GM18508 (cell line): ENCODE measurements around the gene RAD51B.
"Not testable (repeated sequence)": the region's sequence is repeated elsewhere in the genome, so short reads cannot be mapped to it uniquely, and the experiment has no call there.

Experiments used
- ATAC-seq: cut with Tn5 transposase; IDR thresholded peaks from one replicate; pipeline ENCODE4 v1.9.1; 2021; ENCODE audit warnings: moderate number of reproducible peaks; ENCODE audit not compliant: insufficient read depth, unreplicated experiment

Gene RAD51B

DNA sequence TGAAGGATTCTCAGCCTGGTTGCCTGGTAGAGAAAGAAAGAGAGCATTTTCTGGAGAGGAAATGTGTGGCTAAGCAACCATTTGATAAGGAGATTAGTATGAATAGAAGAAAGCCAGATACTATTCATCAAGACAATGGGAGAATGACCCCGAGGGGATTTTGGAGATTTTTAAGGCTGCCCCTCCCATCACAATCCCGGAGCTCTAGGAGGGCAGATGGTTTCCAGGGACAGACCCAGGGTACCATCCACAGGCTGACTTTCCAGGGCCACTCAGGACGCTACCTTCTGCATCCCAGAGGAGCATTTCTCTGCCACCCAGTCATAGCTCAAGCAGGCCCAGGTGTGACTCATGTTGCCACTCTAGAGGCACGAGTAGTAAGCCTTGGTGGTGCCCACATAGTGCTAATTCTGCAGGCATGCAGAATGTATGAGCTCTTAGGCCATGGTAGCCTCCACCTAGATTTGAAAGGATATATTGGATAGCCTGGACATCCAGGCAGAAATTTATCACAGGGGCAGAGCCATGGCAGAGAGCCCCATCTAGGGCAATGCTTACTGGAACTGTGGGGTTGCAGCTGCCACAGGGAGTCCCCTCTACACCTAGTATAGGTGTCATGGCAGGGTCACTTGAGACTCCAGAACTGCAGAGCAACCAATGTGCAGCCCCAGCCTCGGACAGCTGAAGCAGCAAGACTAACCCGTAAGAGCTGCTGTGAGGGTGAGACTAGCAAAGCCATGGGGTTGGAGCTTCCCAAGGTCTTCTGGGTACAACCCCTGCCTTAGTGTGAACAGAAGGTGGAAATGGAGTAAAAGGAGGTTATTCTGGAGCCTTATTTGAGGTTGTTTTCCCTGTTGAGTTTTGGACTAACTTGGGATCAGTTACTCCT, 607.3 kb downstream of the RAD51B start:
- no peak for ATAC-seq

- ATAC-seq: no peak
These were observed 607.9 kb downstream of the RAD51B start for GRCh38 chr14:68427550-68427890.

- not testable (repeated sequence) for ATAC-seq
These were observed 609.3 kb downstream of the RAD51B start for GRCh38 chr14:68428900-68429299.

DNA sequence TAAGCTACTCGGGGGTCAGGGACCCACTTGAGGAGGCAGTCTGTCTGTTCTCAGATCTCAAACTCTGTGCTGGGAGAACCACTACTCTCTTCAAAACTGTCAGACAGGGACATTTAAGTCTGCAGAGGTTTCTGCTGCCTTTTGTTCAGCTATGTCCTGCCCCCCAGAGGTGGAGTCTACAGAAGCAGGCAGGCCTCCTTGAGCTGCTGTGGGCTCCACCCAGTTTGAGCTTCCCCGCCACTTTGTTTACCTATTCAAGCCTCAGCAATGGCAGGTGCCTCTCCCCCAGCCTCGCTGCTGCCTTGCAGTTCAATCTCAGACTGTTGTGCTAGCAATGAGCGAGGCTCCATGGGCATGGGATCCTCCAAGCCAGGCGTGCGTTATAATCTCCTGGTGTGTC, 614.6 kb downstream of the RAD51B start:
- not testable (repeated sequence) for ATAC-seq

GRCh38 chr14:68435631-68436030, 616.1 kb downstream of the RAD51B start:
- ATAC-seq: not testable (repeated sequence)

DNA sequence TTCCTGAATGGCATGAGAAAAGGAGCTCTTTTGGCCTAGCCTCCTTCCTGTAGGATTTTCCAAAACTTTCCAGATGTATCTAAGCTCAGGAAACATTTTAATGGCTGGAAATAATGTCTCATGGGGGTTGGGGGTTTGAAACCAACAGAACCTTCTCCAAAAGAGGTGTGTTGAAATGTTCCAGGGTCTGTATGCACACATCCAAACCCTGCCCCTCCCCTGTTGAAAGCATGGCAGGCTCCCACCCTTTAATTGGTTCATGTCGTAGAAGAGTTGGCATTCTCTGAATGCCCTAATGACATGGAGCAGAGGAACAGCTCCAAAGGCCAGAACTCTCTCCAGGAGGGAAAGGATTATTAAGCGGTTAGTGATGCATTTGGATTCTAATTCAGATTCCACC, 620.1 kb downstream of the RAD51B start:
- ATAC-seq: no peak

- no peak for ATAC-seq
These were observed 621.2 kb downstream of the RAD51B start for GRCh38 chr14:68440820-68441219.

DNA sequence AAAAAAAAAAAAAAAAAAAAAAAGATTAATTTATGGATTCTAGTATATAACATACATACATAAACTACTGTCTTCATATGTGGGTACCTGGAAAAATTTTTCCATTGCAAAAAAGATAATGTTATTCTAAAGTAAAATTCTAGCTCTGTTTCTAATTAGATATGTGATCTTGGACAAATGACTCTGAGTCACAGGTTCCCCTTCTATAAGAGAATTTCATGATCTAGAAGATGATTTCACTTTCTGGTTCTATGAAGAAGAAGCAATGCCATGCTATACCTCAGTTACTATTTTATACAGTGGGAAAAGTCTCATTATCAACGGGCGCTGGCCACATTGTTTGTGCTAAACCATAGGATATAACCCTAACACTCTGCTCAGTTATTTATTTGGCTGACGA, 622.0 kb downstream of the RAD51B start:
- ATAC-seq: no peak

DNA sequence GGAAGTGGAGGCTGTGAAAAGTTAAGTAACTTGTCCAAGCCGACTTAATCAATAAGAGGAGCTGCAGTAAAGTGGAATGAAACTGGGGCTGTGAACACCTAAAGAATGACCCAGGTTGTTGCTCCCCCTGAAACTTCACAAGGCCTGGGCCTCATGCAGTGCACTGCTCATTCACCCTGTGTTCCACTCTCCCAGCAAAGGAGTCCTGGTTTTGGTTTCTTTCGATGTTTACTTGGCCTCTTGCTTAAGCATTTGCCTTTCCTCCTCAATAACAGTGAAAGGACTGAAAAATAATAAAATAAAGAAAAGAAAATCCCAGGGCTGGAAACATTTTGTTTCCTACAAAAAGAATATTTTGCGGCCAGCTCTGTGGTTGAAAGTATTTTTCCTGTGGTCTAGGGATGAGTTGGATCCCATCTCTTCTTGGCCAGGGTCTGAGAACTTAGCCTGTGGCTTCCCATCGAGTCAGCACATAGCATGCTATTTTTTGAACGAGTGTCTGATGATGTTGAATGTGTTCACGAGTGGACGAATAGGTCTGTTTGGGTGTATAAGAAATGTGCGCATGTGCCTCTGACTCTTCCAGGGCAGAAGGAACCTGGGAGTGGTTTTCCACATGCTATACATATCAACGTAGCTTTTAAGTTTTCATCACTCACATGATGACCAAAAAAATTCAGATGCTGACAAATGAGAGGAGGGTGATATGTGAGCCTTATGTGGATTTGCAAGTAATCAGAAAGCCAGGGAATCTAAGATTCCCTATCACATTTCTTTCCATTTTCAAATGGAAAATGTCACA, 623.5 kb downstream of the RAD51B start:
- ATAC-seq: no peak

DNA sequence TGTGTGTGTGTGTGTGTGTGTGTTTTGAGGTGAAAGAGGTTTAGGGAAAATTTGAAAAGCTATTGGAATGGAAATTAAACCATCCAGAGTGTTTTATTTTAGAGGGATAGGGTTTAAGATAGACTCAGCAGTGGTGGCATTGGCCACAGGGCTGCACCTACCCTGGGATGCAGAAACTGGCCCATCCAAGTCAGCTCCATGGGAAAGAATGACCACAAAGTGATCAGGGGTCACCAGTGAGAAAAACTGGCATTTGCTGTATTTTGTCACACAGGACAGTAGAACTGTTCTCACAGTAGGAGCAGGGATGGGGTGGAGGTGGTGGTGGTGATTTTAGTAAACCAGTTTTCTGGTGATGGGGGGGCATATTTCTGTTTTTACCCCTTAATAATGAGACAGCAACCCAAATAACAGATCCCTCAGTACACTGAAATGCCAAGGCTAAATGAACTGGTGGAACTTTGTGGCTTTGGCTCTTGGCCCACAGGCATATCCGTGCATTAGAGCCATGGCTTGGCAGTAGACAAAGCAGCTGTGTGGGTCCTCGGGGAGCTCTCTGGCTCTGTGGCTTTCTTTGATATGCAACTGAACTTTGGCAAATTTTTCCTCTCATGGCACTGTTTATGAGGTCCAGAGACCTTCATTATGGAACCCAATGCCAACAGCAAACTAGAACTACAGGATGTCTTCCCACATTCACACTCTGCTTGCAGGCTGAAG, 625.0 kb downstream of the RAD51B start:
- no peak for ATAC-seq

DNA sequence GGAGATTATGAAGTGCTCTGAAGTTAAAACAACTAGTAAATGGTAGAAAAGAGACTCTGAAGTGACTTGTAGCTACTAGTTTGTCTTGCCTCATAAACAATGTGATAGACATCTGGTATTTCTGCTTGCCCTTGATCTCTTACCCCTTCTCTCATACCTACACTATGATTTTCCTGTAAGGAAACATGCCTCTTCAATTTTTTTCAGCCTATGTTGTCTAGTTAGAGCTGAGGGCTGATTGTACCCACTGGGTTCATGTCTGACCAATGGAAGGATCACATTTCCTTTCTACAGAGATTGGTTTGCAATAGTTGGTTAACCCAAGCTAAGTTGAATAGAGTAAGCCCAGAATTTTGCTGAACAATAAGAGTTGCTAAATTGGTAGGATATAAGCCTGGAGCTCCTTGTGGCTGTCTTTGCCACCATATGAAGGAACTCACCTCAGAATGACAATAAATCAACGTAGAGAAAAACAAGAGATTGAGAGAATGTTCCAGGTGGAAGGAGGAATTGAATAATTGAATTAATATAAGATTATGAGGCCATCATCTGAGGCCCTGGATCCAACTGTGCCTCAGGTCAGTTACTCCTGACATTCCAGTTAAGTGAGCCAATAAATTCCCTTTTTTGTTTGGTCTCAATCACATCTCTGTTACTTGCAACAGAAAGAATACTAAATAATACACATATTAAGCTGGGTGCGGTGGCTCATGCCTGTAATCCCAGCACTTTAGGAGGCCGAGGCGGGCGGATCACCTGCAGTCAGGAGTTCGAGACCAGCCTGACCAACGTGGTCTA, 626.9 kb downstream of the RAD51B start:
- no peak for ATAC-seq

- ATAC-seq: no peak
These were observed 628.1 kb downstream of the RAD51B start for GRCh38 chr14:68447581-68448251.

DNA sequence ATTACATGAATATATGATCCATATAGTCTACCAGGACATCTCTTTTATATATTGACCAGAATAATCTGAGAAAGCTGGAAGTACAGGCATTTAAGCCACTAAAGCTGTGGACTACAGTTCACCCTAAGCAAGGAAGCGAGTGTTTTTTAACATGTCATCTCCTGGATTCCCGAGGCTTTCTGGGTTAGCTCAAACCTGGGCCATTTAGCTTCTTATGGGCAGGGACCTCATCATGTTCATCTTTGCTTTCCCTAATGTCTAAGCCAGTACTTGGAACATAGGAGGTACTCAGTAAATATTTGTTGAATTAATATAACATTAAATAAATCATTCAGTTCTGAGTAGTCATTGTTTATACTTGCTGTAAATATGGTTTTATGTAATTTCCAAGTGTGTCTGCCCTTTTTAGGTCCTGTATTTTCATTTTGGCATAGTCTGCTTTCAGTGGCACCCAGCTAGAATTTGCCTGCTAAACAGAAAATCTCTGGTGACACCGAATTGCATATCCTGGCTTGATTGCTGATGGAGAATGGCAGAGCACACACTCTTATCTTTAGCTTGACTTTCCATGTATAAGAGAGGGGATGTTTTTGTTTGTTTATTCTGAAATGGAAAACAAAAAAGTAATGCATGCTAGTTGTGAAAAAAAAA, 628.8 kb downstream of the RAD51B start:
- no peak for ATAC-seq

GRCh38 chr14:68449561-68450181, 630.1 kb downstream of the RAD51B start:
- no peak for ATAC-seq

DNA sequence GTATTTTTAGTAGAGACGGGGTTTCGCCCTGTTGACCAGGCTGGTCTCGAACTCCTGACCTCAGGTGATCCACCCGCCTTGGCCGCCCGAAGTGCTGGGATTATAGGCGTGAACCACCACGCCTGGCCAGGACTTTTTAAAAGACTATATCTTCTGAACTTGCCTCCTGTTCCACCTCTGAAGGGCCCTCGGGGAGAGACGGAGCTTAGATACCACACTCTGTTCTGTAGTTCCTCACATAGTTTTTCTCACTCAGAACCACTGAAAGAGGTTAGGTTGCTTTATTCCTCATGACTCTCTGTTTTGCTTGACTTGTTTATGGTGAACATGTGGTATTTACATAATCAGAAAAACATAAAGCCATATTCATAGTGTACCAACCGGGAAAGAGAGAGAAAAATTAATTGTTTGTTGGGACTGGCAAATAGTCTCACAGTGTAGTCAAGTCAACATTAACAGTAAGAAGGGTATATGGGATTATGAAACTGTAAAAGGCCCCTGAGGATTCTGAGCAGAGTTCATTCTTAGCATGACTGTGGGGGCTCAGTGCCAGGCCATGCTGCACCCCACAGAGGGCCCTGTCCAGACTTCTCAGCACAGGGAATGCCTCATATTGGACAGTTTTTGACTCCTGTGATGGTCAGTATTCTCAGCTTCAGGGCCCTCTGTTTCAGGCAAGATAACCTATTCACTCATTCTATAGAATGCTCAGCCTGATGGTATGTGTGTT, 631.0 kb downstream of the RAD51B start:
- no peak for ATAC-seq

- no peak for ATAC-seq
These were observed 632.3 kb downstream of the RAD51B start for GRCh38 chr14:68451696-68452373.

- ATAC-seq: no peak
These were observed 638.7 kb downstream of the RAD51B start for GRCh38 chr14:68458253-68458652.
